Stomach (tissue), 9 donors: ENCODE results near the gene LURAP1L. TPM values are rescaled to one million over a fixed set of nuclear protein-coding genes. Genes with fewer than 3 reads are reported as not detected.

Experiments
- DNase-seq, 2 donors: peaks; one replicate each; pipeline versions ENCODE4 v3.0.0 to v3.0.0-alpha.2; 2013 to 2019
- H3K27ac ChIP-seq, 5 donors: fragments of 200-600 bp in 4 of 5; sonication (generic) in 4 of 5; one replicate each; pipeline ENCODE4 v1.5.1; 2013 to 2019; ENCODE audit warnings: mild to moderate bottlenecking in 1 of 5, moderate library complexity in 1 of 5
- H3K27me3 ChIP-seq, 3 donors: fragments of 200-600 bp; sonication (generic); one replicate each; pipeline ENCODE4 v1.5.1; 2017 to 2019; ENCODE audit warnings: mixed run types in 1 of 3
- H3K36me3 ChIP-seq, 4 donors: fragments of 200-600 bp; sonication (generic); 1 replicate in 3 of 4; 2 replicates in 1 of 4; pipeline ENCODE4 v1.5.1; 2016 to 2019
- H3K4me1 ChIP-seq, 4 donors: fragments of 200-600 bp; sonication (generic); one replicate each; pipeline ENCODE4 v1.5.1; 2016 to 2019
- H3K4me3 ChIP-seq, 4 donors: fragments of 200-600 bp; sonication (generic) in 3 of 4; one replicate each; pipeline ENCODE4 v1.5.1; 2016 to 2019; ENCODE audit warnings: mild to moderate bottlenecking in 1 of 4
- H3K9me3 ChIP-seq, 4 donors: fragments of 200-600 bp; sonication (generic); one replicate each; pipeline ENCODE4 v1.5.1; 2016 to 2019
- CTCF ChIP-seq, 7 experiments: fragments of 450-650 bp in 4 of 7; fragments of 200-600 bp in 3 of 7; sonication (generic) in 3 of 7; IDR thresholded peaks; one replicate each; pipeline ENCODE4 v1.5.1; 2016 to 2019; ENCODE audit warnings: antibody characterized with exemption in 7 of 7, control low read depth in 2 of 7, mild to moderate bottlenecking in 1 of 7
- EP300 ChIP-seq: sonication (generic); formaldehyde crosslinking; IDR thresholded peaks from one replicate; pipeline ENCODE4 v1.6.1; 2017; ENCODE audit warnings: antibody characterized with exemption
- POLR2A ChIP-seq, 4 donors: fragments of 450-650 bp; IDR thresholded peaks; one replicate each; pipeline ENCODE4 v1.6.1; 2016; ENCODE audit warnings: antibody characterized with exemption in 4 of 4, control low read depth in 2 of 4, mild to moderate bottlenecking in 1 of 4, moderate library complexity in 1 of 4
- POLR2AphosphoS5 ChIP-seq, 3 donors: sonication (generic); formaldehyde crosslinking; IDR thresholded peaks; one replicate each; pipeline ENCODE4 v1.6.1; 2016; ENCODE audit warnings: antibody characterized with exemption in 3 of 3
- WGBS, 5 donors: extraction: QIAGEN DNeasy Blood & Tissue Kit in 3 of 5; methylation state at CpG; one replicate each; pipeline versions ENCODE4 v1.1.5 to v1.1.7; 2013 to 2018; 5-methylcytosine and 5-hydroxymethylcytosine counted together
- intact Hi-C: fragments of 100-400 bp; cut with DNase I; formaldehyde crosslinking; loops from one replicate; pipeline ENCODE4 v1.15.1; 2023; ENCODE audit warnings: low total_unique reads
- polyA plus RNA-seq, 3 donors: library from polyadenylated mRNA; stranded (reverse); fragments of 200-250 nt; gene quantifications; one replicate each; pipeline ENCODE4 v1.2.3, GENCODE V29; 2013
- total RNA-seq, 5 donors: library from RNA; depleted of rRNA; stranded (reverse); fragments of >200 nt; gene quantifications; one replicate each; pipeline versions ENCODE4 v1.1.0 to v1.2.3, GENCODE V29; 2014 to 2016
- donor health status: healthy with polysubstance abuse.
- donor health status: Bipolar disorder and iron deficiency.
- donor health status: healthy.

LURAP1L gene
- total and polyA plus RNA-seq, 8 donors: 6.7 to 32.2 (median 20.6) TPM

DNA sequence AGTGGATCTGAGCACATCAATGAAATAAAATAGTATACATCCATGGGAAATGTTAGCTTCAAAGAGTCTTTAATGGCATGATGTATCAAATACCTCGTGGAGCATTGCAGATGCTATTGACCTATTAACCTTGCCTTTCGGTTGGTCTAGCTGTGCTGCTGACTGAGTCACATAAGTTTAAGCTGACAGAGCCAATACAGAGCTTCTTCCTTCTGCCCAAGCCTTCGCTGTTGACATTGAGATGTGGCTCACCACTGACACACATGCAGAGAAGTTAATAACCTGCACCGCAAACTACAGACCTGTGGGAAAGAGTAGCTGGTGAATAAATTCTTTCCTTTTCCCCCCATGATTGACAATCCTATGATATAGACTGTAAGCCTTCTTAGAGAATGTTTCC, 78.2 kb downstream of the LURAP1L start:
- no peaks in the 10 kb centered on the region for H3K27me3 ChIP-seq
- DNase-seq: no peak
- 81 to 90% (median 87%) methylated on average over 4 of the region's 4 CpGs for WGBS, 5 donors
- intact Hi-C loops: no loop called here
- H3K36me3 ChIP-seq: no peaks in the 10 kb centered on the region
- H3K27ac ChIP-seq: no peak overlapping the region
- peaks cover 0 to 11% (median 4%) of the 10 kb centered on the region in 4 donors for H3K4me1 ChIP-seq
- no peaks in the 10 kb centered on the region for H3K9me3 ChIP-seq
- no peak overlapping the region for H3K4me3 ChIP-seq
- no peak for TF ChIP-seq POLR2A (IDR thresholded peaks at IDR 0.05)
- no peak for TF ChIP-seq POLR2AphosphoS5 (IDR thresholded peaks at IDR 0.05)
- TF ChIP-seq EP300: no peak
- TF ChIP-seq CTCF (IDR thresholded peaks at IDR 0.05): no peak

GRCh38 chr9:12854221-12854620, 79.4 kb downstream of the LURAP1L start:
- Histone ChIP-seq H3K9me3 (no peaks in the 10 kb centered on the region), H3K4me1 (peaks cover 0 to 10% (median 6%) of the 10 kb centered on the region in 4 donors), H3K4me3 (no peak overlapping the region), H3K27me3 (no peaks in the 10 kb centered on the region), H3K27ac (no peak overlapping the region), H3K36me3 (no peaks in the 10 kb centered on the region)
- no peak for TF ChIP-seq POLR2AphosphoS5 (IDR thresholded peaks at IDR 0.05)
- no peak for TF ChIP-seq CTCF (IDR thresholded peaks at IDR 0.05)
- TF ChIP-seq POLR2A (IDR thresholded peaks at IDR 0.05): no peak
- TF ChIP-seq EP300: no peak
- DNase-seq: no peak
- 90 to 97% (median 91%) methylated on average over 2 of the region's 2 CpGs for whole genome bisulfite sequencing, 5 donors
- intact Hi-C loops: no loop called here

DNA sequence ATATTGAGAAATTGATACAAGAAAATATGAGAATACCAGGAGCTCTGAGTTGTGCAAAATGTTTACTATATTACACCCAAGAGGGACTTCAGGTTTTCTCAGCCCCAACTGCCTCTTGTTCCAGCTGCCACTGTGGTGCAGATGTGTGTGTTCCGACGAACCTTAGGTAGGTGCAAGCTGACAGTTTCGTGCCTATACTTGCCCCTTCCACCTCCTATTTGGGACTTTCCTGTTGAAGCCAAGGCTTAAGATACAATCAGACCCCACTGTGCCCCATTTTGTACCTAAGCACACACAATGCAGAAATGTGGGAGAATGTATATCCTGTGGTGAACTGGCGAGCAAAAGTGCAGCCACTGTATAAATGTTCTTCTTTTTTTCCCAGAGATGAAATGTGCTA, 80.2 kb downstream of the LURAP1L start:
- no peaks in the 10 kb centered on the region for H3K27me3 ChIP-seq
- no peaks in the 10 kb centered on the region for H3K9me3 ChIP-seq
- peaks cover 0 to 5% (median 2%) of the 10 kb centered on the region in 4 donors for H3K4me1 ChIP-seq
- WGBS, 5 donors: 90 to 96% (median 91%) methylated on average over 4 of the region's 4 CpGs
- TF ChIP-seq CTCF (IDR thresholded peaks at IDR 0.05) (no peak), POLR2AphosphoS5 (IDR thresholded peaks at IDR 0.05) (no peak), EP300 (no peak), POLR2A (IDR thresholded peaks at IDR 0.05) (no peak)
- DNase-seq: no peak
- H3K27ac ChIP-seq: no peak overlapping the region
- H3K4me3 ChIP-seq: no peak overlapping the region
- no peaks in the 10 kb centered on the region for H3K36me3 ChIP-seq
- intact Hi-C loops: no loop called here

DNA sequence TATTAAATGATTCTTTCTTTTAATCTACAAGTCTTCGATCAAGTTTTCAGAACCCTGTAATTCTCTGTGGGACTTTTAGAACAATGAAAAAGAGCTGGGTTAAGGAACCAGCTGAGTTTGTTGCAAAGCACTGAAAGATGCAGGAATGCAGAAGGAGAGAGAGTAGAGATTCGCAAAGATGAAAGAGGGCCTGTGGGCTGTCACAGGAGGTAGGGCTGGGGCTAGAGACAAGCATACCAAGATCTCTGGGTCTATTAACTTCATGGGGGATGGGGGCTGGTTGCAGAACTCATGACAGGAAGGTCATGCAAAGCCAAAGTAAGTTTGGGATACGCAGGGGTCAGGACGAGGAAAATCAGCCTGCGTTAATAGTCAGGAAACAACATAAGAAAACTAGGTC, 81.8 kb downstream of the LURAP1L start:
- WGBS, 5 donors: 61 to 73% (median 68%) methylated on average over 5 of the region's 5 CpGs
- H3K27ac ChIP-seq: no peak overlapping the region
- H3K4me1 ChIP-seq: peaks cover 0 to 16% (median 6%) of the 10 kb centered on the region in 4 donors

More for the DNA sequence above, 81.8 kb downstream of the LURAP1L start:
- Histone ChIP-seq H3K36me3 (no peaks in the 10 kb centered on the region), H3K9me3 (no peaks in the 10 kb centered on the region), H3K4me3 (no peak overlapping the region), H3K27me3 (no peaks in the 10 kb centered on the region)
- no peak for TF ChIP-seq EP300
- no peak for TF ChIP-seq POLR2AphosphoS5 (IDR thresholded peaks at IDR 0.05)
- no peak for TF ChIP-seq CTCF (IDR thresholded peaks at IDR 0.05)
- no peak for TF ChIP-seq POLR2A (IDR thresholded peaks at IDR 0.05)
- intact Hi-C loops: no loop called here
- no peak for DNase-seq
